Keratinocyte (primary cell): ENCODE data around the gene MCF2L2. TPM values are rescaled to one million over a fixed set of nuclear protein-coding genes. Genes with fewer than 3 reads are reported as not detected.

Source experiments
- DNase-seq: peaks from one replicate; pipeline ENCODE4 v3.0.0-alpha.2; 2011; ENCODE audit warnings: low read depth, missing footprints, low spot score
- FAIRE-seq: peaks from 2 replicates; lab custom pipeline; 2011; peaks lifted over from hg19 to GRCh38; lab: Jason Lieb, UNC
- H2AFZ ChIP-seq: 2 replicates; pipeline ENCODE4 v1.6.0; 2012; ENCODE audit warnings: low read length, control low read depth, inconsistent platforms; ENCODE audit not compliant: control insufficient read depth
- H3K27ac ChIP-seq: 2 replicates; pipeline ENCODE4 v1.5.1; 2011; ENCODE audit warnings: low read length; ENCODE audit not compliant: control insufficient read depth, insufficient read depth
- H3K27me3 ChIP-seq: 3 replicates; pipeline ENCODE4 v1.6.0; 2011; ENCODE audit warnings: low read length; ENCODE audit not compliant: control insufficient read depth, insufficient read depth; ENCODE audit errors: extremely low read depth
- H3K36me3 ChIP-seq, 2 experiments: 2 replicates in 1 of 2; 3 replicates in 1 of 2; pipeline ENCODE4 v1.5.1; 2011; ENCODE audit warnings: low read length in 2 of 2, mild to moderate bottlenecking in 1 of 2; ENCODE audit not compliant: control insufficient read depth in 2 of 2, insufficient read depth in 2 of 2; ENCODE audit errors: extremely low read depth in 1 of 2
- H3K4me1 ChIP-seq: 3 replicates; pipeline ENCODE4 v1.5.1; 2011; ENCODE audit warnings: low read length; ENCODE audit not compliant: control insufficient read depth, insufficient read depth; ENCODE audit errors: extremely low read depth
- H3K4me2 ChIP-seq: 3 replicates; pipeline ENCODE4 v1.6.0; 2011; ENCODE audit warnings: low read depth, low read length; ENCODE audit not compliant: control insufficient read depth, insufficient read depth; ENCODE audit errors: extremely low read depth
- H3K4me3 ChIP-seq, 3 experiments: fragments of 200-600 bp in 1 of 3; sonication (generic) in 1 of 3; 2 replicates in 2 of 3; 3 replicates in 1 of 3; pipeline ENCODE4 v1.5.1; 2011 to 2016; ENCODE audit warnings: low read length in 3 of 3, mild to moderate bottlenecking in 3 of 3, control low read depth in 2 of 3, inconsistent platforms in 1 of 3, low read depth in 1 of 3, mixed read lengths in 1 of 3, mixed run types in 1 of 3, moderate library complexity in 1 of 3; ENCODE audit not compliant: control insufficient read depth in 2 of 3, insufficient read depth in 2 of 3; ENCODE audit errors: extremely low read depth in 1 of 3
- H3K79me2 ChIP-seq: 2 replicates; pipeline ENCODE4 v1.6.0; 2012; ENCODE audit warnings: low read length; ENCODE audit not compliant: control insufficient read depth, insufficient read depth
- H3K9ac ChIP-seq: 3 replicates; pipeline ENCODE4 v1.6.0; 2011; ENCODE audit warnings: low read length; ENCODE audit not compliant: control insufficient read depth, insufficient read depth; ENCODE audit errors: extremely low read depth
- H3K9me1 ChIP-seq: 3 replicates; pipeline ENCODE4 v1.6.0; 2011; ENCODE audit warnings: low read length; ENCODE audit not compliant: control insufficient read depth, insufficient read depth; ENCODE audit errors: extremely low read depth
- H3K9me3 ChIP-seq: 2 replicates; pipeline ENCODE4 v1.5.1; 2012; ENCODE audit warnings: low read depth, low read length; ENCODE audit not compliant: control insufficient read depth
- H4K20me1 ChIP-seq: 3 replicates; pipeline ENCODE4 v1.6.0; 2011; ENCODE audit warnings: low read length; ENCODE audit not compliant: control insufficient read depth, insufficient read depth; ENCODE audit errors: extremely low read depth
- EZH2 ChIP-seq: IDR thresholded peaks from one replicate; pipeline ENCODE4 v1.6.1; 2012; ENCODE audit warnings: inconsistent platforms, mild to moderate bottlenecking, low read length, moderate library complexity
- dilution Hi-C: fragments of 300-500 bp; cut with MboI; formaldehyde crosslinking; loops from one replicate; pipeline ENCODE4 v1.7.0; 2020; ENCODE audit warnings: low sequenced_read_pairs; ENCODE audit not compliant: extremely low pct_ligation_motif_present
- polyA plus RNA-seq, 5 experiments: library from polyadenylated mRNA; depleted of rRNA in 3 of 5; stranded (reverse) in 3 of 5; stranded (forward) in 1 of 5; unstranded in 1 of 5; fragments of >200 nt; gene quantifications; 1 replicate in 1 of 5; 2 replicates in 3 of 5; 3 replicates in 1 of 5; pipeline versions ENCODE4 v1.2.1 to v1.2.3, GENCODE V29; 2011 to 2012; ENCODE audit warnings: missing spikeins in 2 of 5, low read depth in 1 of 5, low replicate concordance in 1 of 5
- TF ChIP-seq, protein P1 (sequence below), 3 experiments: IDR thresholded peaks in 1 of 3; conservative IDR thresholded peaks in 1 of 3; optimal IDR thresholded peaks in 1 of 3; 2 replicates in 2 of 3; 3 replicates in 1 of 3; pipeline versions ENCODE3 to v1.5.1; 2011; ENCODE audit warnings: low read length in 3 of 3, mild to moderate bottlenecking in 3 of 3, moderate library complexity in 2 of 3, control low read depth in 1 of 3, inconsistent platforms in 1 of 3; ENCODE audit not compliant: insufficient read depth in 2 of 3; ENCODE audit errors: extremely low read depth in 1 of 3

MCF2L2 gene
- polyA plus RNA-seq, 1 donor (not counting 4 experiments of a cell fraction or from before 2014, with no cell fraction given) = 0.26 TPM

DNA sequence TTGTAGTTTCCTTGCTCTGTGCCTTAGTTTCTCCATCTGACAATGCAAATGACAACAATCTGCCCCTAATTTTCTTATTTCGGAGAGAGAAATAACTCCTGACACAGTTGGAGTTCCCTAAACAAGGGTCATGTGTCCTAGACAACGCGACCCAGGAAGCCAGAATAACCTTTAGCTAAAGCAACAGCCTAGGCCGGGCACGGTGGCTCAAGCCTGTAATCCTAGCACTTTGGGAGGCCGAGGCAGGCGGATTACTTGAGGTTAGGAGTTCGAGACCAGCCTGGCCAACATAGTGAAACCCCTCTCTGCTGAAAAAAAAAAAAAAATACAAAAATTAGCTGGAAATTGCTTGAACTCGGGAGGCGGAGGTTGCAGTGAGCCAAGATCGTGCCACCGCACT is 49.9 kb downstream of the MCF2L2 start:
- Histone ChIP-seq H3K4me3 (no peak overlapping the region), H3K27me3 (no peaks in the 10 kb centered on the region), H4K20me1 (no peaks in the 10 kb centered on the region), H3K9ac (no peak overlapping the region), H3K9me3 (no peaks in the 10 kb centered on the region), H3K9me1 (no peaks in the 10 kb centered on the region), H2AFZ (no peak overlapping the region), H3K79me2 (no peaks in the 10 kb centered on the region), H3K4me2 (no peak overlapping the region), H3K4me1 (peaks cover 19% of the 10 kb centered on the region), H3K27ac (peak overlapping the region; percentile 40), H3K36me3 (no peaks in the 10 kb centered on the region)
- dilution Hi-C loops = no loop called here
- no peak for TF ChIP-seq EZH2
- TF ChIP-seq, protein P1, sequence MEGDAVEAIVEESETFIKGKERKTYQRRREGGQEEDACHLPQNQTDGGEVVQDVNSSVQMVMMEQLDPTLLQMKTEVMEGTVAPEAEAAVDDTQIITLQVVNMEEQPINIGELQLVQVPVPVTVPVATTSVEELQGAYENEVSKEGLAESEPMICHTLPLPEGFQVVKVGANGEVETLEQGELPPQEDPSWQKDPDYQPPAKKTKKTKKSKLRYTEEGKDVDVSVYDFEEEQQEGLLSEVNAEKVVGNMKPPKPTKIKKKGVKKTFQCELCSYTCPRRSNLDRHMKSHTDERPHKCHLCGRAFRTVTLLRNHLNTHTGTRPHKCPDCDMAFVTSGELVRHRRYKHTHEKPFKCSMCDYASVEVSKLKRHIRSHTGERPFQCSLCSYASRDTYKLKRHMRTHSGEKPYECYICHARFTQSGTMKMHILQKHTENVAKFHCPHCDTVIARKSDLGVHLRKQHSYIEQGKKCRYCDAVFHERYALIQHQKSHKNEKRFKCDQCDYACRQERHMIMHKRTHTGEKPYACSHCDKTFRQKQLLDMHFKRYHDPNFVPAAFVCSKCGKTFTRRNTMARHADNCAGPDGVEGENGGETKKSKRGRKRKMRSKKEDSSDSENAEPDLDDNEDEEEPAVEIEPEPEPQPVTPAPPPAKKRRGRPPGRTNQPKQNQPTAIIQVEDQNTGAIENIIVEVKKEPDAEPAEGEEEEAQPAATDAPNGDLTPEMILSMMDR (optimal IDR thresholded peaks at IDR 0.05 in 1 of 3, IDR thresholded peaks at IDR 0.05 in 1 of 3, conservative IDR thresholded peaks at IDR 0.05 in 1 of 3; ENCODE audit: extremely low read depth in 1 of 3, insufficient read depth in 2 of 3, low read length in 3 of 3) = no peak
- FAIRE-seq = no peak
- DNase-seq = no peak

DNA sequence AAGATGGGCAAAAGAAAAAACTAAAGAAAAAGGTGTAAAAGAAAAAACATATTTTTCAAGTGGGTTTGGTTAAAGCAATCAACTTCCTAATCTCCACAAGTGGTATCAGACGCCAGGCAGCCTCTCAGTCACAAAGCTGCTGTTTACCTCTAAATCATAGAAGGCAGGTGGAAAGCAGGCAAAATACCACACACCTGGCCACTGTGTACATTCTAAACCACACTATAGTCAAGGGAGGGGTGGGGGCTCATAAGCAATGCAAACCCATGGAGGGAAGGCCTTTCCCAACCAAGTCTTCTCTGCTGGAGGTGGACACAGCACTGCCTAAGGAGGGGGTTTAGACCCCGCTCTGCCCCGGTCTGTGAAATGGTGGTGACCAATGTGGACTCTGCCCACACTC is 50.4 kb downstream of the MCF2L2 start:
- FAIRE-seq = no peak
- Histone ChIP-seq H3K27me3 (no peaks in the 10 kb centered on the region), H3K4me2 (peak overlapping the region; percentile 29), H2AFZ (no peak overlapping the region), H4K20me1 (no peaks in the 10 kb centered on the region), H3K9ac (no peak overlapping the region), H3K27ac (peak overlapping the region; percentile 40), H3K4me1 (peaks cover 19% of the 10 kb centered on the region), H3K4me3 (no peak overlapping the region), H3K79me2 (no peaks in the 10 kb centered on the region), H3K9me3 (no peaks in the 10 kb centered on the region), H3K36me3 (no peaks in the 10 kb centered on the region), H3K9me1 (no peaks in the 10 kb centered on the region)
- TF ChIP-seq, protein P1 (optimal IDR thresholded peaks at IDR 0.05 in 1 of 3, IDR thresholded peaks at IDR 0.05 in 1 of 3, conservative IDR thresholded peaks at IDR 0.05 in 1 of 3; ENCODE audit: extremely low read depth in 1 of 3, insufficient read depth in 2 of 3, low read length in 3 of 3) = no peak
- TF ChIP-seq EZH2 = no peak
- dilution Hi-C loops = no loop called here
- no peak for DNase-seq
